ENCODE data around the gene HPCA.

HPCA gene

DNA sequence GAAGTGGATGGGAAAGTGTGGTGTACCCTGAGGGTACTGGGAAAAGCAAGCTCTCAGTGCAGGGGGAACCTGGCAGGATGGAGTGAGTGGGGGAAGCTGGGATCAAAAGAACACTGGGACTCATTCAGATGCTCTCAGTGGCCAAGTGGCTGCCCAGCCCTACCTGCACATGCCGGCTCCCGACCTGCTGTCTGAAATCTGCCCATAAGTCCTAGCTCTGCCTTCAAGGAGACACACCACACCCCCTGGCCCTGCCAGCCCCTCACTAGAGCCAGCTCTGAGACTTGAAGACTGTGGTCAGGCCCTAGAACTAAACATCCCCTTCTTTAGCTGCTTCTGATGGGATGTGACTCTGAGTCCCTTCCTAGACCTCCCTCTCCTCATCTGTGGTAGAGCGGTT is 12.7 kb downstream of the HPCA start:
- DNase-seq (ENCODE audit: low read depth), result no peak
- H3K4me3 ChIP-seq (ENCODE audit: low read depth, low read length), result no peak overlapping the region
- TF ChIP-seq, protein P1, sequence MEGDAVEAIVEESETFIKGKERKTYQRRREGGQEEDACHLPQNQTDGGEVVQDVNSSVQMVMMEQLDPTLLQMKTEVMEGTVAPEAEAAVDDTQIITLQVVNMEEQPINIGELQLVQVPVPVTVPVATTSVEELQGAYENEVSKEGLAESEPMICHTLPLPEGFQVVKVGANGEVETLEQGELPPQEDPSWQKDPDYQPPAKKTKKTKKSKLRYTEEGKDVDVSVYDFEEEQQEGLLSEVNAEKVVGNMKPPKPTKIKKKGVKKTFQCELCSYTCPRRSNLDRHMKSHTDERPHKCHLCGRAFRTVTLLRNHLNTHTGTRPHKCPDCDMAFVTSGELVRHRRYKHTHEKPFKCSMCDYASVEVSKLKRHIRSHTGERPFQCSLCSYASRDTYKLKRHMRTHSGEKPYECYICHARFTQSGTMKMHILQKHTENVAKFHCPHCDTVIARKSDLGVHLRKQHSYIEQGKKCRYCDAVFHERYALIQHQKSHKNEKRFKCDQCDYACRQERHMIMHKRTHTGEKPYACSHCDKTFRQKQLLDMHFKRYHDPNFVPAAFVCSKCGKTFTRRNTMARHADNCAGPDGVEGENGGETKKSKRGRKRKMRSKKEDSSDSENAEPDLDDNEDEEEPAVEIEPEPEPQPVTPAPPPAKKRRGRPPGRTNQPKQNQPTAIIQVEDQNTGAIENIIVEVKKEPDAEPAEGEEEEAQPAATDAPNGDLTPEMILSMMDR (IDR thresholded peaks at IDR 0.05; ENCODE audit: low read depth, low read length, missing control alignments), result no peak

DNA sequence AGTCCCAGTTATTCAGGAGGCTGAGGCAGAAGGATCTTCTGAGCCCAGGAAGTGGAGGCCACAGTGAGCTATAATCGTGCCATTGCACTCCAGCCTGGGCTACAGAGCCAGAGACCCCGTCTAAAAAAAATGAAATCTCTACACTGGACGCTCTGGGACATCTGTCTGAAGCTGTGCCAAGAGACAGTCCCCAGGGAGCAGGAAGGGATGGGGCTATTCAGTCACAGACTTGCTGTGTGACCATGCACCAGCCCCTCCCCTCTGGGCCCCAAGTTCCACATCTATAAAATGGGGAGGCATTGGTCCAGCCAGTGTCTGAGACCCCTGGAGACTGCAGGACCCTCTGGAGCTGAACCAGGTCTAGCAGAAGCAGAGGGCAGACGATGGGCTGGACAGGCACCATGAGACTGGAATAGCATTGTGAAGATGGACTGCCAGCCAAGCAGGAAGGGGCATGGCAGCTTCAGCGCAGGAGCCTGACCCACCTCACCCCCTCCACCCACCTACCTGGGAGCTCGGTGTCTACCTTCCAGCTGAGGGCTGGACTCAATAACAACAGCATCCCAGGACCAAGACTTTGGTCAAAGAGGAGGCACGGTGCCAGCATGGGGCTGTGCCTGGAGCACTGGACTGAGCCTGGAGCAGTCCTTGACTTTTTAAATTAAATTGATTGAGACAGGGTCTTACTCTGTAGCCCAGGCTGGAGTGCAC is 13.4 kb downstream of the HPCA start:
- no peak for DNase-seq (ENCODE audit: low read depth)
- TF ChIP-seq, protein P1 (IDR thresholded peaks at IDR 0.05; ENCODE audit: low read depth, low read length, missing control alignments), result no peak
- H3K4me3 ChIP-seq (ENCODE audit: low read depth, low read length), result no peak overlapping the region

DNA sequence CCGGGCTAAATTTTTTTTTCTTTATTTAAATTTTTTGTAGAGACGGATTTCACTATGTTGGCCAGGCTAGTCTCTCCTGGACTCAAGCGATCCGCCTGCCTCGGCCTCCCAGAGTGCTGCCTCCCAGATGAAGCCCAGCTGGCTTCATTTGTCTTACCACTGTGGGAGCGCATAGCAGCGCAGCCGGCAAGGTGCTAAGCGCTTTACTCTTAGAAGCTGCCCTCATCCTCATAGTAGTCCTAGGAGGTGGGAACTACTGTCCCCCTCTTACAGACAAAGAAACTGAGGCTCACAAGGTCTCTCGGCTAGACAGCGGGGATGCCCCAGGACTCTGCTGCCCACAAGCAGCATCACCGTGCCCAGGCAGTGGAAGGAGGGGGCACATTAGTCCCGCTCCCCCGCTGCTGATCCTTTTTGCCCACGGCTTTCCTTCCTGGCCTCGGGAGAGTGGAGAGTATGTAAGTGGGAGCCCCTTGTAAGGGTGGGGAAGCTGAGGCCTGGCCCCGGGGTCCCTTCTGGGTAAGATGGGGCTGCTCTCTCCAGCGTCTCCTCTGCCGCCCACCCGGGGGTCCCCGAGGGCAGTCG is 14.2 kb downstream of the HPCA start:
- no peak for DNase-seq (ENCODE audit: low read depth)
- TF ChIP-seq, protein P1 (IDR thresholded peaks at IDR 0.05; ENCODE audit: low read depth, low read length, missing control alignments), result no peak
- H3K4me3 ChIP-seq (ENCODE audit: low read depth, low read length), result no peak overlapping the region; the same call in 1 of the 2 replicates

DNA sequence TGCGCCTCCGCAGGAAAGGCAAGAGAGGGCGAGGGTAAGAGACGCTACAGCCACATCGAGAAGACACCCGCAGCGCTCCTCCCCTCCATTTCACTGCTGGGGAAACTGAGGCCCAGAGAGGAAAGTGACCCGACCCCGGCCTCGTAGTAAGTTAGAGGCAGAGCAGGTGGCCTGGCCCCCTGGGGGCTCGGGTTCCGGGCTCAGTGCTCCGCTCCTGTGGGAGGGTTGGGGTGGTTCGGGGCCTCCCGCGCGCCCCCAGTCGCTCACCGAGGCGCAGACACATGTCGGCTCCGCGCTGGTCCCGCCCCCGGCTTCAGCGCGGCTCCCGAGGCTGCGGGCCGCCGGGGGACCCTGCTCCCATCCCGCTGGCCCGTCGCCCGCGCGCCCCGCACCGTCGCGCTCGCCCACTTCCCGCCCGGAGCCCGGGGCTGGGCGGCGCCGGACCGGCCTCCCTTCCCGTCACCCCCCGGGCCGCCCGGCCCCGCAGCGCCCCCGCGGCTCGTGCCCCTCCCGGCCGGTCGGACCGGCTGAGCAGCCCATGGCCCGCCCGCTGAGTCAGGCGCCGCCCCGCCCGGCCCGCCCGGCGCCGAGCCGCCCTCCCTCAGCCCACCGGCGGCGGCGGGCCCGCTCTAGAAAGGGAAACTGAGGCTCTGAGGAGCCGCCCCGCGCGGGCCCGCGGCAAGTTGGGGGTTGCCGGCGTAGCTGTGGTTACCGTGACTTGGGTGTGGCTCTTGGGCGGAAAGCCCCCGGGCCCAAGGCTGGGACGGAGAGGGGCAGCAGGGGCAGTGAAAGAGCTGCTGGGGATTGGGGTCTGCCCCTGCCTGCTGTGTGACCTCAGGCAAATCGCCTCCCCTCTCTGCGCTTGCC is 14.9 kb downstream of the HPCA start, which contains the start of gene TMEM54:
Gene TMEM54, minus strand, starts transcription at position 434 of the 867 bp plus-strand sequence. Its CDS starts 151 bp downstream, at position 283.
- TF ChIP-seq, protein P1 (IDR thresholded peaks at IDR 0.05; ENCODE audit: low read depth, low read length, missing control alignments), result no peak
- DNase-seq (ENCODE audit: low read depth), result no peak
- H3K4me3 ChIP-seq (ENCODE audit: low read depth, low read length), result peak within 1 kb of the TSS; percentile 36

DNA sequence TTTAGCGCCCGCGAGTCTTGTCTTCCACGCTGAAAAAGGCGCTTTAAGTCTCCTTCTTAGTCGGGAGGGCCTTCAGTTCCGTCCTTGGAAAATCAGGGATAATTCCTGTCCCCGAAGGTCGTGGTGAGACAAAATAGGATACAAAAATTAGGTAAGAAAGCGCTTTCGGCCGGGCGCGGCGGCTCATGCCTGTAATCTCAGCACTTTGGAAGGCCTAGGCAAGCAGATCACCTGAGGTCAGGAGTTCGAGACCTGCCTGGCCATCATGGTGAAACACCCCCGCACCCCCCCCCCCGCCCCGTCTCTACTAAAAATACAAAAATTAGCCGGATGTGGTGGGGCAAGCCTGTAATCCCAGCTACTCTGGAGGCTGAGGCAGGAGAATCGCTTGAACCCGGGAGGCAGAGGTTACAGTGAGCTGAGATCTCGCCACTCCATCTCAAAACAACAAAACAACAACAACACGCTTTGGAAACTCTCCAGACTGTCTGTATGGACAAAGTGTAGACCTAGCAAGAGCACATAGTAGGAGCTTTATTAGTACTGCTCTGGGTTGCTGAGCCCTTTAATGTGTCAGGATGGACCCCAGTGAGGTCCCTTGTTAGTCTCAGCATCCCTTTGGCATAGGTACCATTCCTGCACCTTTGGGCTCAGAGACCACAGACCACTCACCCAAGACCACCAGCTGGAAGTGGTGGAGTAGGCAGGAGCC is 15.7 kb downstream of the HPCA start:
- H3K4me3 ChIP-seq (ENCODE audit: low read depth, low read length), result peak overlapping the region; percentile 28; the same call in 1 of the 2 replicates
- DNase-seq (ENCODE audit: low read depth), result no peak
- TF ChIP-seq, protein P1 (IDR thresholded peaks at IDR 0.05; ENCODE audit: low read depth, low read length, missing control alignments), result no peak

DNA sequence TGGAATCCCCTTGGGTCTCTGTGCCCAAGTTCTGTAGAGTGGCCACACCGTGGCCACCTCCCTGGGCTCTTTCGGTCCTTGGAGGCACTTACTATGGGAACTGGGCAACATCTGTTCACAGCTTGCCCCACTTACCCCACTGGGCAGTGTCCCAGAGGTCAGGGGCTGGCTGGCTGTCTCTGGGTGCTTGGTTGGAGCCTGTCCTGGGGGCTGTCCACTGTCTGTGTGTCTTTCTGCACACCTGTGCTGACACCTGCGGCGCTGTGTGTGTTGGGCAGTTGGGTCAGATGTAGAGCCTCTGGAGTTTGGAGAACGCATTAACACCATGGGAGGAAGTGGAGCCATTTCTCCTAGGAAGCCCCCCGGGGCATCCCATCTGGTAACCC is 16.2 kb downstream of the HPCA start:
- no peak for DNase-seq (ENCODE audit: low read depth)
- TF ChIP-seq, protein P1 (IDR thresholded peaks at IDR 0.05; ENCODE audit: low read depth, low read length, missing control alignments), result no peak
- H3K4me3 ChIP-seq (ENCODE audit: low read depth, low read length), result no peak overlapping the region
